ENCODE results near the gene TCF23. TPM values are rescaled to one million over a fixed set of nuclear protein-coding genes. Genes with fewer than 3 reads are reported as not detected.

TCF23 gene
- total and polyA plus RNA-seq, 12 donors = under 0.01 to 0.35 (median 0.08) TPM; not detected in 3

GRCh38 chr2:27199241-27199640 is 50.4 kb downstream of the TCF23 start:
- WGBS, 4 donors = 70 to 91% (median 88%) methylated on average over 2 of the region's 2 CpGs
- intact Hi-C loops (cut with DNase I) = no loop called here
- H3K36me3 ChIP-seq (replicated peaks in 1 of 2) = peaks cover 0 to 19% of the 10 kb centered on the region in 2 donors

GRCh38 chr2:27201675-27202074 is 52.9 kb downstream of the TCF23 start:
- no peak overlapping the region for H3K27ac ChIP-seq
- intact Hi-C loops (cut with DNase I) = no loop called here
- no peaks in the 10 kb centered on the region for H3K27me3 ChIP-seq
- TF ChIP-seq POLR2A (IDR thresholded peaks at IDR 0.05) (no peak), CTCF (IDR thresholded peaks at IDR 0.05) (no peak)
- no peaks in the 10 kb centered on the region for H3K9me3 ChIP-seq (replicated peaks in 1 of 3)
- no peak overlapping the region for H3K4me3 ChIP-seq
- H3K36me3 ChIP-seq (replicated peaks in 1 of 2) = peaks cover 0 to 38% of the 10 kb centered on the region in 2 donors
- DNase-seq = no peak
- 92 to 100% (median 94%) methylated on average over 2 to 7 of the region's 7 CpGs for WGBS, 4 donors
- no peaks in the 10 kb centered on the region for H3K4me1 ChIP-seq (replicated peaks in 1 of 2)

More at GRCh38 chr2:27199241-27199640, 50.4 kb downstream of the TCF23 start:
- Histone ChIP-seq H3K4me3 (no peak overlapping the region), H3K9me3 (replicated peaks in 1 of 3) (no peaks in the 10 kb centered on the region), H3K27me3 (no peaks in the 10 kb centered on the region), H3K4me1 (replicated peaks in 1 of 2) (no peaks in the 10 kb centered on the region), H3K27ac (no peak overlapping the region)
- TF ChIP-seq CTCF (IDR thresholded peaks at IDR 0.05) (no peak), POLR2A (IDR thresholded peaks at IDR 0.05) (no peak)
- no peak for DNase-seq

GRCh38 chr2:27202854-27203253 is 54.0 kb downstream of the TCF23 start:
- no peak for DNase-seq
- Histone ChIP-seq H3K4me1 (replicated peaks in 1 of 2) (no peaks in the 10 kb centered on the region), H3K9me3 (replicated peaks in 1 of 3) (no peaks in the 10 kb centered on the region), H3K27me3 (no peaks in the 10 kb centered on the region), H3K27ac (no peak overlapping the region), H3K4me3 (no peak overlapping the region), H3K36me3 (replicated peaks in 1 of 2) (peaks cover 0 to 49% of the 10 kb centered on the region in 2 donors)
- WGBS, 4 donors = 79 to 92% (median 89%) methylated on average over 2 of the region's 2 CpGs
- no peak for TF ChIP-seq CTCF (IDR thresholded peaks at IDR 0.05)
- no peak for TF ChIP-seq POLR2A (IDR thresholded peaks at IDR 0.05)
- intact Hi-C loops (cut with DNase I) = no loop called here

- no peaks in the 10 kb centered on the region for H3K9me3 ChIP-seq (replicated peaks in 1 of 3)
- TF ChIP-seq POLR2A (IDR thresholded peaks at IDR 0.05) = no peak
- no peak for TF ChIP-seq CTCF (IDR thresholded peaks at IDR 0.05)
- no peaks in the 10 kb centered on the region for H3K27me3 ChIP-seq
- H3K27ac ChIP-seq = no peak overlapping the region
- DNase-seq = no peak
- H3K4me3 ChIP-seq = no peak overlapping the region
- WGBS, 4 donors = 89 to 97% (median 96%) methylated on average over 9 of the region's 9 CpGs
- intact Hi-C loops (cut with DNase I) = no loop called here
- no peaks in the 10 kb centered on the region for H3K4me1 ChIP-seq (replicated peaks in 1 of 2)
- H3K36me3 ChIP-seq (replicated peaks in 1 of 2) = peaks cover 0 to 51% of the 10 kb centered on the region in 2 donors
Observed at GRCh38 chr2:27203741-27204140, 54.9 kb downstream of the TCF23 start.

All from adrenal gland (tissue), 12 donors.